HL-60 (cell line): ENCODE measurements around the gene BBS4.

Source experiments
- DNase-seq, 2 experiments: peaks; one replicate each; pipeline ENCODE4 v3.0.0-alpha.2; 2010 to 2020; ENCODE audit warnings: low read depth in 1 of 2, low spot score in 1 of 2
- H3K27ac ChIP-seq: fragments of 250-450 bp; sonication (Bioruptor Pico); replicated peaks from 2 replicates; pipeline ENCODE4 v1.5.1; 2020; ENCODE audit warnings: mild to moderate bottlenecking, moderate library complexity
- H3K27me3 ChIP-seq: fragments of 250-450 bp; sonication (Bioruptor Pico); 2 replicates; pipeline ENCODE4 v1.5.1; 2021; ENCODE audit warnings: mild to moderate bottlenecking, moderate library complexity; ENCODE audit not compliant: insufficient read depth, poor library complexity, severe bottlenecking
- H3K4me3 ChIP-seq: replicated peaks from 2 replicates; pipeline ENCODE4 v1.5.1; 2011; ENCODE audit warnings: mild to moderate bottlenecking, control low read depth, low read length; ENCODE audit not compliant: insufficient read depth
- CTCF ChIP-seq: IDR thresholded peaks from one replicate; pipeline ENCODE4 v1.5.1; 2011; ENCODE audit warnings: low read length, control low read depth, inconsistent platforms; ENCODE audit not compliant: insufficient read depth
- GABPA ChIP-seq: IDR thresholded peaks from 2 replicates; pipeline ENCODE4 v1.6.1; 2012; ENCODE audit warnings: low read depth
- POLR2AphosphoS5 ChIP-seq: IDR thresholded peaks from 2 replicates; pipeline ENCODE4 v1.6.1; 2012; ENCODE audit warnings: low read depth
- REST ChIP-seq: IDR thresholded peaks from 2 replicates; pipeline ENCODE4 v1.6.1; 2012; ENCODE audit warnings: low read depth; ENCODE audit not compliant: insufficient replicate concordance
- SPI1 ChIP-seq: IDR thresholded peaks from 2 replicates; pipeline ENCODE4 v1.6.1; 2012; ENCODE audit warnings: low read depth, mild to moderate bottlenecking, borderline replicate concordance

Gene BBS4

GRCh38 chr15:72770673-72771328 is 84.8 kb downstream of the BBS4 start:
- Histone ChIP-seq H3K27ac (no peak overlapping the region), H3K4me3 (no peak overlapping the region), H3K27me3 (no peaks in the 10 kb centered on the region)
- no peak for DNase-seq
- TF ChIP-seq SPI1 (no peak), CTCF (no peak), POLR2AphosphoS5 (no peak), REST (no peak), GABPA (no peak)

- DNase-seq, result no peak
- H3K27ac ChIP-seq, result no peak overlapping the region
- TF ChIP-seq SPI1 (no peak), REST (no peak), CTCF (no peak), POLR2AphosphoS5 (no peak)
Observed at GRCh38 chr15:72771329-72771725, 85.3 kb downstream of the BBS4 start.

GRCh38 chr15:72774696-72775383 is 88.8 kb downstream of the BBS4 start:
- TF ChIP-seq REST (no peak), SPI1 (peak; percentile 75; the same call in 1 of the 2 replicates)
- H3K4me3 ChIP-seq, result no peak overlapping the region
- no peaks in the 10 kb centered on the region for H3K27me3 ChIP-seq
- no peak for DNase-seq
- peak overlapping the region; percentile 62 for H3K27ac ChIP-seq

More at GRCh38 chr15:72771329-72771725, 85.3 kb downstream of the BBS4 start:
- no peaks in the 10 kb centered on the region for H3K27me3 ChIP-seq
- H3K4me3 ChIP-seq, result no peak overlapping the region
